ENCODE data around the gene CLK2.
"Not testable (repeated sequence)": the region's sequence is repeated elsewhere in the genome, so short reads cannot be mapped to it uniquely, and the experiment has no call there.

The CLK2 gene

GRCh38 chr1:155250633-155251449 is 22.5 kb downstream of the CLK2 start:
- H3K27me3 Mint-ChIP-seq, result no peaks in the 10 kb centered on the region
- H3K27ac Mint-ChIP-seq, result peak overlapping the region; percentile 80
- H3K9me3 Mint-ChIP-seq, result no peaks in the 10 kb centered on the region
- intact Hi-C loops (cut with micrococcal nuclease), result loop anchor here (2.0 to 5.0 kb wide), 3 partner anchors 74 to 341 kb away; no protein-coding TSS in a partner anchor
- H3K4me1 Mint-ChIP-seq (ENCODE audit: low read depth), result peaks cover 41% of the 10 kb centered on the region
- peaks cover 31% of the 10 kb centered on the region for H3K36me3 Mint-ChIP-seq (ENCODE audit: low read depth)
- H3K4me3 Mint-ChIP-seq, result peak overlapping the region; percentile 59

DNA sequence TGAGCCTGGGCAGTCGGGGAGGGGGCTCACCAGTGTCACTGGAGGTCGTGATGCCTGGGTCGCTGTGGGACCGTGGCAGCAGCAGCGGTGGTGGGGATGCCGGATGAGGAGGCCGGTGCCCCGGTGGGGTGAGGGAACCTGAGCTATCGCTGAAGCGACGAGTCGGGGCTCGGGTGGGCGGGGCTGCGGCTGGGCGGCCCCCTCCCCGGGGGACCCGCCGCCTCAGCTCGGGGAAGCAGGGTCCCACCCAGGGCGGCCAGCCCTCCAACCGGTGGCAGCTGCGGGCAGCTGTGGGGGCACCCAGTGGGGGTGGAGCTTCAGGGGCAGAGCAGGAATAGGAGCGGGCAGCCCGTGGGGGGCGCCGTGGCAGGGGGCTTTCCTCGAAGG is 23.1 kb downstream of the CLK2 start:
- Mint-ChIP-seq H3K27me3 (no peaks in the 10 kb centered on the region), H3K9me3 (no peaks in the 10 kb centered on the region), H3K4me3 (peak overlapping the region; percentile 65), H3K4me1 (ENCODE audit: low read depth) (peaks cover 39% of the 10 kb centered on the region), H3K27ac (peak overlapping the region; percentile 80), H3K36me3 (ENCODE audit: low read depth) (peaks cover 25% of the 10 kb centered on the region)
- intact Hi-C loops (cut with micrococcal nuclease), result loop anchor here (2.0 to 5.0 kb wide), 3 partner anchors 75 to 342 kb away; no protein-coding TSS in a partner anchor

DNA sequence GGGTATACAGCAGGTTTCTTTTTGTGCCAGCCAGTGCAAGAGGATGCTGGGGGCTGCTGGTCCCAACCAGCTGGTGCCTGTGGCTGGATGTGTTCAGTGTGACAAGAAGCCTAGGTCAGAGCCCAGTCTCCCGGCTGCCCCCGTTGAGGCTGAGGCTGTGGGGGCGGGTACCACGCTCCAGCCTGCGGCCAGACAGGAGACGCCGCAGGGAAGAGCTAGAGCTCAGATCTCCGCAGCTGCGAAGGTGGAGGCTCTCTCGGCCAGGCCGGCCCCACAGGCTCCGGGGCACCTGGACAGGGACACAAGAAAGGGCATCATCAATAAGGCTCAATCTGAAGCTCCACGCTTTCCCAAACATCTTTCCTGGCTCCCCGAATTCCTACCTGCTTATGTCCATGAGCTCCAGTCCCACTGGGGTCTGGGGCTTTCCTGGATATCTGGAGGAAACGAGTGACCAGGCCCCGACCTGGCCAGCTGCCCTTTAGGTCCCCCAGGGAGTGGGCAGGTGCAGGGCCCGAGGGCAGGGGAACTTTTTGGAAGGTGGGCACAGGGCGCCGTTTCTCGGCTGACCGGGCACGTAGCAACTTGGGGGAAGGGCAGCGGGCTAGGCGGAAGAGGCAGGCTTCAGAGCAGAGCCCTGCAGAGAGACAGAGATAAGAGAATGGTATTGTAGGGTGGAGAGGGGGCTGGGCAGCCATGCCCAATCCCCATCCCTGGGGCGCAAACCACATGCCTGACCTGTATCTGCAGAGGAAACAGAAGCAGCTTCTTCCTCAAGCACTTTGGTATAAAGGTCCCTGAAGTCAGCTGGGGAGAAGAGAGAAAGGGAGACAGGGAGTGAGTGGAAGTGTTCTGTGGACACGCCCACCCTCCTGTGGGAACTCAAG is 25.4 kb downstream of the CLK2 start:
- Mint-ChIP-seq H3K36me3 (ENCODE audit: low read depth) (peaks cover 21% of the 10 kb centered on the region), H3K4me3 (no peak overlapping the region), H3K9me3 (no peaks in the 10 kb centered on the region), H3K27me3 (no peaks in the 10 kb centered on the region), H3K27ac (no peak overlapping the region), H3K4me1 (ENCODE audit: low read depth) (peaks cover 42% of the 10 kb centered on the region)
- intact Hi-C loops (cut with micrococcal nuclease), result no loop called here

- intact Hi-C loops (cut with micrococcal nuclease); H3K27me3 Mint-ChIP-seq; H3K4me3 Mint-ChIP-seq; H3K27ac Mint-ChIP-seq; H3K9me3 Mint-ChIP-seq: not testable (repeated sequence)
- Mint-ChIP-seq H3K4me1 (ENCODE audit: low read depth) (peaks cover 47% of the 10 kb centered on the region), H3K36me3 (ENCODE audit: low read depth) (peaks cover 21% of the 10 kb centered on the region)
These were observed 26.5 kb downstream of the CLK2 start for GRCh38 chr1:155246796-155247195.

GRCh38 chr1:155245163-155245524 is 28.2 kb downstream of the CLK2 start:
- peak overlapping the region; percentile 74 for H3K27ac Mint-ChIP-seq
- intact Hi-C loops (cut with micrococcal nuclease), result no loop called here
- no peaks in the 10 kb centered on the region for H3K27me3 Mint-ChIP-seq
- H3K36me3 Mint-ChIP-seq (ENCODE audit: low read depth), result peaks cover 21% of the 10 kb centered on the region
- H3K9me3 Mint-ChIP-seq, result no peaks in the 10 kb centered on the region
- peaks cover 51% of the 10 kb centered on the region for H3K4me1 Mint-ChIP-seq (ENCODE audit: low read depth)
- peak overlapping the region; percentile 78 for H3K4me3 Mint-ChIP-seq

DNA sequence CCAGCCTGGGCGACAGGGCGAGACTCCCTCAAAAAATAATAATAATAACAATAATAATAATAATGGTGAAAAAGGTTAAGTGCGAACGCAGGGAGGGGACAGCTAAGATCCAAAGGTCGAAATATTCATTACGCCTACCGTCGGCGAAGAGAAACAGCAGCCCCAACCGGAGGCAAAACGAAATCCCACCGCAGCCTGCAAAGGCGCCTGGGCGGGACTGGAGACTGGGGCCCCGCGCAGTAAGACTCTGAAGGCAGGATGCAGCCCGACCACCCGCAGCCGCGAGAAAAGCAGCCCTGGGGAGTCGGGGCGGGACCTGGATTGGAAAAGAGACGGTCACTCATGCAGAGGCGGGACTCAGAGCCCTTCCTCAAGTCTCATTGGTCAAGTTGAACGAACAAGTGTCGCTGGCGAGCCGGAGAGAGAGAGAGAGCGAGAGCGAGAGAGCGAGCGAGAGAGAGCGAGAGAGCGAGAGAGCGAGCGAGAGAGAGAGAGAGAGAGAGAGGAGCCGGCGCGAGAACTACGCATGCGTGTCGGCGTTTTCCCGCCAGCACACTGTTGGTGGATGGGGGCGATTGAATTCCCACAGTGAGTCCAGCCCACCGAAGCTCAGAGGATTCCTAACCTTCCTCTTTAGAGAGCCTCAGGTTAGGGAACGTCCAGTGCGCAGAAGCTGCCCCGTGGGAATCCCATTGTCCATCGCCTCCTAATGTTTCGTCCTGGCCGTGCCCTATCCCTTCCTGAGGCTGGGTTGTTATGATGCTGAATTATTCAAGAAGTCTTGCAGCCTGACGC is 28.7 kb downstream of the CLK2 start:
- intact Hi-C loops (cut with micrococcal nuclease), result loop anchor here (5.0 kb wide), 1 partner anchor 37 kb away; the partner anchor contains the start of genes MTX1 and THBS3
- Mint-ChIP-seq H3K4me3 (peak overlapping the region; percentile 78), H3K27ac (peak overlapping the region; percentile 74), H3K36me3 (ENCODE audit: low read depth) (peaks cover 26% of the 10 kb centered on the region), H3K4me1 (ENCODE audit: low read depth) (peaks cover 53% of the 10 kb centered on the region), H3K9me3 (no peaks in the 10 kb centered on the region), H3K27me3 (no peaks in the 10 kb centered on the region)

DNA sequence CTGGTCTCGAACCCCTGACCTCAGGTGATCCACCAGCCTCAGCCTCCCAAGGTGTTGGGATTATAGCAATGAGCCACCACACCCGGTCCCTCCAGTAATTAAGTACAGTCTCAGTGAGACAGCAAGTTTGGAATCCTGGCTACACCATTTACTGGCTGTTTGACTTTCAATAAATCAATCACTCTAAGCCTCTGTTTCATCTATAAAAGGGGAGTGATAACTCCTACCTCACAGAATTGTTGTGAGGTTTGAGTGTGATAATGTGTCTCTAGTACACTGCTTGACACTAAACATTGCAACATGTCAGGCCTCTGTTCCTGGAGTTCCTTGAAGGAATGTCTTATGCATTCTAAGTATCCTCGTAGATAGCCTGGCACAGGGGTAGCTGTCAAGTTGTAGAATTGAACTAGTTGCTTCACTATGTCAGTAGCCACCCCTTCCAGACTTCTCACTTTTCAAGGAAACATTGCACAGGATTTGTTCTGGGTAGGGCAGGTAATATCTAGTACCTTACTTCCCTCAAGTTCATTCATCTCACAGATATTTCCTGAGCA is 30.4 kb downstream of the CLK2 start:
- H3K36me3 Mint-ChIP-seq (ENCODE audit: low read depth), result peaks cover 38% of the 10 kb centered on the region
- intact Hi-C loops (cut with micrococcal nuclease), result loop anchor here (5.0 kb wide), 1 partner anchor 36 kb away; the partner anchor contains the start of genes MTX1 and THBS3
- H3K4me1 Mint-ChIP-seq (ENCODE audit: low read depth), result peaks cover 64% of the 10 kb centered on the region

GRCh38 chr1:155241841-155242264 is 31.5 kb downstream of the CLK2 start:
- peaks cover 64% of the 10 kb centered on the region for H3K4me1 Mint-ChIP-seq (ENCODE audit: low read depth)
- no peaks in the 10 kb centered on the region for H3K9me3 Mint-ChIP-seq
- H3K27me3 Mint-ChIP-seq, result no peaks in the 10 kb centered on the region
- intact Hi-C loops (cut with micrococcal nuclease), result loop anchor here (5.0 kb wide), 1 partner anchor 35 kb away; the partner anchor contains the start of genes MTX1 and THBS3
- peak overlapping the region; percentile 44 for H3K4me3 Mint-ChIP-seq
- H3K36me3 Mint-ChIP-seq (ENCODE audit: low read depth), result peaks cover 38% of the 10 kb centered on the region
- peak overlapping the region; percentile 91 for H3K27ac Mint-ChIP-seq

More for the DNA sequence above, 30.4 kb downstream of the CLK2 start:
- Mint-ChIP-seq H3K27me3 (no peaks in the 10 kb centered on the region), H3K27ac (peak overlapping the region; percentile 91), H3K4me3 (peak overlapping the region; percentile 78), H3K9me3 (no peaks in the 10 kb centered on the region)

DNA sequence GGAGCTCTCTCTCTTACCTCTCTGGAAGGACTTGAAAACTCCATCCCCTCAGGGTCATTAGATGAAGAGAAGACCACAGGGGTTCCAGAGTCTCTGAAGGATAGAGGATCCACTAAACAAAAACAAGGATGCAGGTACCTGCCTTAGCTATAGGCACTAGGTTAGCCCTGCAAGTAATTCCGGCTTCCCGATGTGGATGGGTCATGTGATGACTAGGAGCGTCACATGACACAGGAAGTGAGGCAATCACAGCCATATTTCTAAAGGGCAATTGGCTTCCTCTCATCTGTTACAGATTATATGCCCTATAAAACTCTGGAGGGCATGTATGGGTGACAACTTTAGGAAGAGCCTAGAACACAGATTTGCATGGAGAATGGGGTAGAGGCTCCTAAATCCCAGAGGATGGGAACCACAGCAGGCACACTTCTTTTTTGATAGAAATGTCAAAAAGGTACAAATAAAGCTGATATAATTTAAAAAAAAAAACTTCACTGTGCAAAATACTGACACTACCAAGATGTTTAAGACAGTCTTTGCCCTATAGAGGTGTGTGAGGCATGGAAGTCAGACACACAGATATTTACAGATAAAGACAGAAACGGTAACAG is 32.1 kb downstream of the CLK2 start:
- Mint-ChIP-seq H3K4me1 (ENCODE audit: low read depth) (peaks cover 64% of the 10 kb centered on the region), H3K36me3 (ENCODE audit: low read depth) (peaks cover 38% of the 10 kb centered on the region)
- intact Hi-C loops (cut with micrococcal nuclease), result loop anchor here (5.0 kb wide), 1 partner anchor 34 kb away; the partner anchor contains the start of genes MTX1 and THBS3

DNA sequence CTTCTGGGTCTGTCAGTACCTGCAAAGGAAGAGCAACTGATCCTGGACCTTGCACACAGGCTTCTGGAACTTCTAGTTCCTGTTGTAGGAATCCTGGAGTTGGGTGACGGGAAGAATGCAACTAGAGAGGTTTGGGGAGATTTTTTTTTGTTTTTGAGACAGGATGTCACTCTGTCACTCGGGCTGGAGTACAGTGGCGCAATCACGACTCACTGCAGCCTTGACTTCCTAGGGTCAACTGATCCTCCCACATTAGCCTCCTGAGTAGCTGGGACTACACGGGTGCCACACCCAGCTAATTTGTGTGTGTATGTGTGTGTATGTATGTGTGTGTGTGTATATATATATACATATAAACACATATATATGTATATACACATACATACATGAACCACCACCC is 36.9 kb downstream of the CLK2 start:
- H3K27me3 Mint-ChIP-seq, result no peaks in the 10 kb centered on the region
- H3K27ac Mint-ChIP-seq, result no peak overlapping the region
- intact Hi-C loops (cut with micrococcal nuclease), result no loop called here
- H3K4me3 Mint-ChIP-seq, result no peak overlapping the region
- H3K4me1 Mint-ChIP-seq (ENCODE audit: low read depth), result peaks cover 30% of the 10 kb centered on the region
- no peaks in the 10 kb centered on the region for H3K9me3 Mint-ChIP-seq
- peaks cover 48% of the 10 kb centered on the region for H3K36me3 Mint-ChIP-seq (ENCODE audit: low read depth)

More for the DNA sequence above, 32.1 kb downstream of the CLK2 start:
- H3K27me3 Mint-ChIP-seq, result no peaks in the 10 kb centered on the region
- no peaks in the 10 kb centered on the region for H3K9me3 Mint-ChIP-seq
- peak overlapping the region; percentile 84 for H3K4me3 Mint-ChIP-seq
- H3K27ac Mint-ChIP-seq, result peak overlapping the region; percentile 91

DNA sequence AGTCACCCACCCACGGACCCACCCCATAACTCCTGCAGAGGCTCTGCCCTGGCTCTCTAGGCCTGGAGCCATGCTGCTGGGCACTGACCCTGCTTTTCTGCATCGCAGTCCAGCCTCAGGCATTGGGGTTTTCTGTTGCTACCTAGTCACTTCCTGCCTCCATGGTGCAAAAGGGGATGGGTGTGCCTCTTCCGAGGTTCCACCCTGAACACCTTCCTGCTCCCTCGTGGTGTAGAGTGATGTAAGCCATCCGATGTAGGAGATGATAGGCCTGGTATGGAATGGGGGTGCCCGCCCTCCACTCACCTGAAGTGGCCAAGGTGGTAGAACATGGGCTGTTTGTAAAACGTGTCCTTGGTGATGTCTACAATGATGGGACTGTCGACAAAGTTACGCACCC is 37.9 kb downstream of the CLK2 start:
- H3K27me3 Mint-ChIP-seq; H3K4me3 Mint-ChIP-seq; H3K9me3 Mint-ChIP-seq; H3K27ac Mint-ChIP-seq; intact Hi-C loops (cut with micrococcal nuclease): not testable (repeated sequence)
- peaks cover 20% of the 10 kb centered on the region for H3K4me1 Mint-ChIP-seq (ENCODE audit: low read depth)
- H3K36me3 Mint-ChIP-seq (ENCODE audit: low read depth), result peaks cover 48% of the 10 kb centered on the region

DNA sequence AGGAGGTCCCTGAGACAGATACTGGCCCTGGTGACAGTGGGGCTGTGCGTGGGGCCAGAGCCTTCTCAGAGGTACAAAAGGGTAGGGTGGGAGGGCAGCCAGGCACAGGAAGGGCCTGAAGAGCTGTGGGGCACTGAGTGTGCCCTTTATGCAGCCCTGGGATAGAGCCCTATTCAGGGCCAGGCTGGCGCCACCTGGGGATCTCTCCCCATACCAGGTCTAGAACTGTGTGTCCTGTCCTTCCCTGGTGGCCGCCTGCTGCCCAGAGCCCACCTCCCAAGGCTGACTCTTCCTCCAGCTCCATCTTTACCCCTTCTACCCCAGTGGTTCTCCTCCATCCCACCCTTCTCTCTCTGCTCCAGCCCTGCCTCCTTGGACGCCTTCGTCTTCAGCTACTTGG is 39.8 kb downstream of the CLK2 start:
- H3K9me3 Mint-ChIP-seq; H3K27me3 Mint-ChIP-seq; intact Hi-C loops (cut with micrococcal nuclease); H3K4me1 Mint-ChIP-seq (ENCODE audit: low read depth); H3K4me3 Mint-ChIP-seq; H3K27ac Mint-ChIP-seq: not testable (repeated sequence)
- H3K36me3 Mint-ChIP-seq (ENCODE audit: low read depth), result peaks cover 33% of the 10 kb centered on the region
